Caki2 (cell line): ENCODE data around the gene SMR3A. TPM values are rescaled to one million over a fixed set of nuclear protein-coding genes. Genes with fewer than 3 reads are reported as not detected.

Experiments used
- DNase-seq: peaks from one replicate; pipeline ENCODE4 v3.0.0-alpha.2; 2015; ENCODE audit warnings: low read depth
- in situ Hi-C: cut with HindIII; loops from 2 replicates; pipeline ENCODE4 v1.10.0; 2016; ENCODE audit warnings: low sequenced_read_pairs, low pct_unique_long_range_greater_than_20kb, mixed read lengths
- total RNA-seq: library from RNA; depleted of rRNA; stranded (reverse); fragments of >200 nt; shearing (Covaris generic); gene quantifications from 2 replicates; pipeline ENCODE4 v1.2.3, GENCODE V29; 2014; ENCODE audit warnings: low replicate concordance; rRNA removed

Gene SMR3A
- total RNA-seq, 1 experiment from 2014 or later = not detected

DNA sequence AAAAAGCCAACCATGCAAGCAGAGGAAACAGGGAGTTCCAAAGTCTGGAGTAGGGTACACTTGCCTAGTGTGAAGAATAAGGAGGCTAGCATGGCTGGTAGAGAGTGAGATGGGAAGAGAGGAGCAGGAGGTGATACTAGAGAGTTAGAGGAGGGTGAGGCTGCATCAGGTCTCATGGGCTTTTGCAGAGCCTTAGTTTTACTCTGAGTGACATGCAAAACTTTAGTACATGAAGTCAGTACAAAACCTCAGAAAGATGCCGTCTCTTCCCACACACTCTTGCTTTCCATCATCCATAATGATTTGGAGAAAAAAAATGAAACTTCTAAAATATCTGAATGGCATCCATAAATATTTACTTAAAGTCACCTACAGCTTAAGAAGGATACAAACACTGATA, 42.2 kb downstream of the SMR3A start:
- in situ Hi-C loops = no loop called here
- no peak for DNase-seq

DNA sequence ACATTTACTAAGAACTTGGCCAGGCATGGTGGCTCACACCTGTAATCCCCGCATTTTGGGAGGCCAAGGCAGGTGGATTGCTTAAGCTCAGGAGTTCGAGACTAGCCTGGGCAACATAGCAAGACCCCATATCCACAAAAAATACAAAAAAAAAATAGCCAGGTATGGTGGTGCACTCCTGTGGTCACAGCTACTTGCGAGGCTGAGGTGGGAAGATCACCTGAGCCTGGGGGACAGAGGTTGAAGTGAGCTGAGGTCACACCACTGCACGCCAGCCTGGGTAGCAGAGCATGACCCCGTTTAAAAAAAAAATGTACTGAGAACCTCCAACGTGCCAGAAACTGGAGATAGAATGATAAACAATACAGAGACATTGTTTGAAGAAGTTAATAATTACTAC, 45.2 kb downstream of the SMR3A start:
- in situ Hi-C loops = no loop called here
- DNase-seq = peak; percentile 44

Other genes starting within 250 kb of the SMR3A start
- gene PRR27, start 206.5 kb upstream of the SMR3A start, total RNA-seq = not detected in 2 replicates
- gene ODAM, start 165.0 kb upstream of the SMR3A start, total RNA-seq = not detected in 2 replicates
- gene FDCSP, start 134.6 kb upstream of the SMR3A start, total RNA-seq = not detected in 2 replicates
- not detected in 2 replicates for gene CSN3, start 118.2 kb upstream of the SMR3A start, total RNA-seq
- not detected in 2 replicates for gene CABS1, start 25.8 kb upstream of the SMR3A start, total RNA-seq
- not detected in 2 replicates for gene SMR3B, start 22.4 kb downstream of the SMR3A start, total RNA-seq
- not detected in 2 replicates for gene OPRPN, start 37.2 kb downstream of the SMR3A start, total RNA-seq
- not detected in 2 replicates for gene MUC7, start 111.4 kb downstream of the SMR3A start, total RNA-seq
- gene AMTN, start 157.8 kb downstream of the SMR3A start, total RNA-seq = not detected in 2 replicates
- not detected in 2 replicates for gene AMBN, start 231.5 kb downstream of the SMR3A start, total RNA-seq